IPS-18a (cell line): ENCODE results near the gene PCCA.

Experiments
- H3K27ac ChIP-seq: one replicate; pipeline ENCODE4 v1.5.1; 2013; ENCODE audit warnings: low read length
- H3K27me3 ChIP-seq: one replicate; pipeline ENCODE4 v1.6.1; 2013; ENCODE audit warnings: mild to moderate bottlenecking, low read length; ENCODE audit not compliant: control insufficient read depth, insufficient read depth
- H3K36me3 ChIP-seq: one replicate; pipeline ENCODE4 v1.6.1; 2013; ENCODE audit warnings: low read depth, low read length; ENCODE audit not compliant: control insufficient read depth
- H3K4me1 ChIP-seq: one replicate; pipeline ENCODE4 v1.6.1; 2013; ENCODE audit warnings: low read depth, low read length; ENCODE audit not compliant: control insufficient read depth
- H3K4me3 ChIP-seq: one replicate; pipeline ENCODE4 v1.5.1; 2013; ENCODE audit warnings: low read length
- H3K9ac ChIP-seq: one replicate; pipeline ENCODE4 v1.6.1; 2013; ENCODE audit warnings: mild to moderate bottlenecking, low read length, moderate library complexity
- H3K9me3 ChIP-seq: one replicate; pipeline ENCODE4 v1.6.1; 2013; ENCODE audit warnings: low read depth, low read length; ENCODE audit not compliant: control insufficient read depth

PCCA gene

GRCh38 chr13:100547791-100548201 lies 458.9 kb downstream of the PCCA start:
- Histone ChIP-seq H3K9ac (no peak overlapping the region), H3K9me3 (no peaks in the 10 kb centered on the region), H3K4me1 (no peaks in the 10 kb centered on the region), H3K27me3 (no peaks in the 10 kb centered on the region), H3K36me3 (no peaks in the 10 kb centered on the region), H3K27ac (no peak overlapping the region), H3K4me3 (no peak overlapping the region)

- Histone ChIP-seq H3K27ac (no peak overlapping the region), H3K9ac (no peak overlapping the region), H3K4me3 (no peak overlapping the region), H3K4me1 (no peaks in the 10 kb centered on the region), H3K9me3 (no peaks in the 10 kb centered on the region), H3K36me3 (no peaks in the 10 kb centered on the region), H3K27me3 (no peaks in the 10 kb centered on the region)
Measured at GRCh38 chr13:100549316-100549715, 460.4 kb downstream of the PCCA start.

GRCh38 chr13:100552755-100553154 lies 463.9 kb downstream of the PCCA start:
- Histone ChIP-seq H3K4me1 (no peaks in the 10 kb centered on the region), H3K27ac (no peak overlapping the region), H3K4me3 (no peak overlapping the region), H3K9me3 (no peaks in the 10 kb centered on the region), H3K36me3 (no peaks in the 10 kb centered on the region), H3K27me3 (no peaks in the 10 kb centered on the region), H3K9ac (no peak overlapping the region)

GRCh38 chr13:100559886-100560285 lies 471.0 kb downstream of the PCCA start:
- H3K9me3 ChIP-seq = no peaks in the 10 kb centered on the region

GRCh38 chr13:100560498-100561157 lies 471.7 kb downstream of the PCCA start:
- H3K9ac ChIP-seq = no peak overlapping the region

More at GRCh38 chr13:100559886-100560285, 471.0 kb downstream of the PCCA start:
- H3K9ac ChIP-seq = no peak overlapping the region
- H3K36me3 ChIP-seq = no peaks in the 10 kb centered on the region
- peaks cover 4% of the 10 kb centered on the region for H3K4me1 ChIP-seq
- H3K4me3 ChIP-seq = no peak overlapping the region
- H3K27me3 ChIP-seq = no peaks in the 10 kb centered on the region
- H3K27ac ChIP-seq = no peak overlapping the region

GRCh38 chr13:100561158-100561499 lies 472.2 kb downstream of the PCCA start:
- Histone ChIP-seq H3K36me3 (no peaks in the 10 kb centered on the region), H3K27ac (no peak overlapping the region), H3K9ac (no peak overlapping the region), H3K9me3 (no peaks in the 10 kb centered on the region), H3K27me3 (no peaks in the 10 kb centered on the region), H3K4me3 (no peak overlapping the region), H3K4me1 (peaks cover 8% of the 10 kb centered on the region)

More at GRCh38 chr13:100560498-100561157, 471.7 kb downstream of the PCCA start:
- Histone ChIP-seq H3K27me3 (no peaks in the 10 kb centered on the region), H3K9me3 (no peaks in the 10 kb centered on the region), H3K36me3 (no peaks in the 10 kb centered on the region), H3K27ac (no peak overlapping the region), H3K4me1 (peaks cover 8% of the 10 kb centered on the region), H3K4me3 (no peak overlapping the region)

- no peak overlapping the region for H3K4me3 ChIP-seq
- H3K27ac ChIP-seq = no peak overlapping the region
- H3K9me3 ChIP-seq = no peaks in the 10 kb centered on the region
- no peaks in the 10 kb centered on the region for H3K27me3 ChIP-seq
- no peaks in the 10 kb centered on the region for H3K36me3 ChIP-seq
- no peak overlapping the region for H3K9ac ChIP-seq
- H3K4me1 ChIP-seq = peaks cover 8% of the 10 kb centered on the region
Measured at GRCh38 chr13:100561599-100562204, 472.8 kb downstream of the PCCA start.

GRCh38 chr13:100563779-100564178 lies 474.9 kb downstream of the PCCA start:
- H3K36me3 ChIP-seq = no peaks in the 10 kb centered on the region
- no peak overlapping the region for H3K27ac ChIP-seq
- H3K27me3 ChIP-seq = no peaks in the 10 kb centered on the region
- no peak overlapping the region for H3K4me3 ChIP-seq
- no peak overlapping the region for H3K9ac ChIP-seq
- no peaks in the 10 kb centered on the region for H3K9me3 ChIP-seq
- peaks cover 8% of the 10 kb centered on the region for H3K4me1 ChIP-seq

- peaks cover 8% of the 10 kb centered on the region for H3K4me1 ChIP-seq
- no peaks in the 10 kb centered on the region for H3K27me3 ChIP-seq
- no peak overlapping the region for H3K27ac ChIP-seq
- no peaks in the 10 kb centered on the region for H3K36me3 ChIP-seq
- no peak overlapping the region for H3K9ac ChIP-seq
- no peaks in the 10 kb centered on the region for H3K9me3 ChIP-seq
- H3K4me3 ChIP-seq = no peak overlapping the region
Measured at GRCh38 chr13:100564444-100565223, 475.7 kb downstream of the PCCA start.

GRCh38 chr13:100565286-100565685 lies 476.4 kb downstream of the PCCA start:
- H3K4me1 ChIP-seq = peaks cover 8% of the 10 kb centered on the region
- H3K9me3 ChIP-seq = no peaks in the 10 kb centered on the region
- no peak overlapping the region for H3K27ac ChIP-seq
- no peak overlapping the region for H3K9ac ChIP-seq
- H3K4me3 ChIP-seq = no peak overlapping the region
- H3K27me3 ChIP-seq = no peaks in the 10 kb centered on the region
- H3K36me3 ChIP-seq = no peaks in the 10 kb centered on the region

- H3K4me1 ChIP-seq = peaks cover 8% of the 10 kb centered on the region
- H3K4me3 ChIP-seq = no peak overlapping the region
- H3K27ac ChIP-seq = no peak overlapping the region
- H3K9ac ChIP-seq = no peak overlapping the region
- H3K9me3 ChIP-seq = no peaks in the 10 kb centered on the region
- no peaks in the 10 kb centered on the region for H3K27me3 ChIP-seq
- no peaks in the 10 kb centered on the region for H3K36me3 ChIP-seq
Measured at GRCh38 chr13:100566543-100566942, 477.6 kb downstream of the PCCA start.
